Measurements from ENCODE around the gene ZWILCH.

DNA sequence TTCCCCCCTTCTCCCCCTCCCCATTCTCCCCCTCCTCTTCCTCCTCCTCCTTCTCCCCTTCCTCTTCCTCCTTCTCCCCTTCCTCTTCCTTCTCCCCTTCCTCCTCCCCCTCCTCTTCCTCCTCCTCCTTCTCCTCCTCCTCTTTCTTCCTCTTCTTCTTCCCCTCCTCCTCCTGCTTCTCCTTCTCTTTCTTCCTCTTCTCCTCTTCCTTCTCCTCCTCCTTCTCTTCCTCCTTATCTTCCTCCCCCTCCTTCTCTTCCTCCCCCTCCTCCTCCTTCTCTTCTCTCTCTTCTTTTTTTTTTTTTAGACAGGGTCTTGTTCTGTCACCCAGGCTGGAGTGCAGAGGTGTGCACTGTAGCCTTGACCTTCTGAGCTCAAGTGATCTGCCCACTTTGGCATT, 81.9 kb downstream of the ZWILCH start:
- no peak for TF ChIP-seq GATA3 (IDR thresholded peaks at IDR 0.05; ENCODE audit: low read depth, low read length)
- TF ChIP-seq GATA2 (IDR thresholded peaks at IDR 0.05; ENCODE audit: low read depth, low read length) = no peak
